Keratinocyte (primary cell): ENCODE results near the gene CMTM7. TPM values are rescaled to one million over a fixed set of nuclear protein-coding genes. Genes with fewer than 3 reads are reported as not detected.

Source experiments
- DNase-seq: peaks from one replicate; pipeline ENCODE4 v3.0.0-alpha.2; 2011; ENCODE audit warnings: low read depth, missing footprints, low spot score
- FAIRE-seq: peaks from 2 replicates; lab custom pipeline; 2011; peaks lifted over from hg19 to GRCh38; lab: Jason Lieb, UNC
- H2AFZ ChIP-seq: 2 replicates; pipeline ENCODE4 v1.6.0; 2012; ENCODE audit warnings: low read length, control low read depth, inconsistent platforms; ENCODE audit not compliant: control insufficient read depth
- H3K27ac ChIP-seq: 2 replicates; pipeline ENCODE4 v1.5.1; 2011; ENCODE audit warnings: low read length; ENCODE audit not compliant: control insufficient read depth, insufficient read depth
- H3K27me3 ChIP-seq: 3 replicates; pipeline ENCODE4 v1.6.0; 2011; ENCODE audit warnings: low read length; ENCODE audit not compliant: control insufficient read depth, insufficient read depth; ENCODE audit errors: extremely low read depth
- H3K36me3 ChIP-seq, 2 experiments: 2 replicates in 1 of 2; 3 replicates in 1 of 2; pipeline ENCODE4 v1.5.1; 2011; ENCODE audit warnings: low read length in 2 of 2, mild to moderate bottlenecking in 1 of 2; ENCODE audit not compliant: control insufficient read depth in 2 of 2, insufficient read depth in 2 of 2; ENCODE audit errors: extremely low read depth in 1 of 2
- H3K4me1 ChIP-seq: 3 replicates; pipeline ENCODE4 v1.5.1; 2011; ENCODE audit warnings: low read length; ENCODE audit not compliant: control insufficient read depth, insufficient read depth; ENCODE audit errors: extremely low read depth
- H3K4me2 ChIP-seq: 3 replicates; pipeline ENCODE4 v1.6.0; 2011; ENCODE audit warnings: low read depth, low read length; ENCODE audit not compliant: control insufficient read depth, insufficient read depth; ENCODE audit errors: extremely low read depth
- H3K4me3 ChIP-seq, 3 experiments: fragments of 200-600 bp in 1 of 3; sonication (generic) in 1 of 3; 2 replicates in 2 of 3; 3 replicates in 1 of 3; pipeline ENCODE4 v1.5.1; 2011 to 2016; ENCODE audit warnings: low read length in 3 of 3, mild to moderate bottlenecking in 3 of 3, control low read depth in 2 of 3, inconsistent platforms in 1 of 3, low read depth in 1 of 3, mixed read lengths in 1 of 3, mixed run types in 1 of 3, moderate library complexity in 1 of 3; ENCODE audit not compliant: control insufficient read depth in 2 of 3, insufficient read depth in 2 of 3; ENCODE audit errors: extremely low read depth in 1 of 3
- H3K79me2 ChIP-seq: 2 replicates; pipeline ENCODE4 v1.6.0; 2012; ENCODE audit warnings: low read length; ENCODE audit not compliant: control insufficient read depth, insufficient read depth
- H3K9ac ChIP-seq: 3 replicates; pipeline ENCODE4 v1.6.0; 2011; ENCODE audit warnings: low read length; ENCODE audit not compliant: control insufficient read depth, insufficient read depth; ENCODE audit errors: extremely low read depth
- H3K9me1 ChIP-seq: 3 replicates; pipeline ENCODE4 v1.6.0; 2011; ENCODE audit warnings: low read length; ENCODE audit not compliant: control insufficient read depth, insufficient read depth; ENCODE audit errors: extremely low read depth
- H3K9me3 ChIP-seq: 2 replicates; pipeline ENCODE4 v1.5.1; 2012; ENCODE audit warnings: low read depth, low read length; ENCODE audit not compliant: control insufficient read depth
- H4K20me1 ChIP-seq: 3 replicates; pipeline ENCODE4 v1.6.0; 2011; ENCODE audit warnings: low read length; ENCODE audit not compliant: control insufficient read depth, insufficient read depth; ENCODE audit errors: extremely low read depth
- CTCF ChIP-seq, 3 experiments: IDR thresholded peaks in 1 of 3; conservative IDR thresholded peaks in 1 of 3; optimal IDR thresholded peaks in 1 of 3; 2 replicates in 2 of 3; 3 replicates in 1 of 3; pipeline versions ENCODE3 to v1.5.1; 2011; ENCODE audit warnings: low read length in 3 of 3, mild to moderate bottlenecking in 3 of 3, moderate library complexity in 2 of 3, control low read depth in 1 of 3, inconsistent platforms in 1 of 3; ENCODE audit not compliant: insufficient read depth in 2 of 3; ENCODE audit errors: extremely low read depth in 1 of 3
- EZH2 ChIP-seq: IDR thresholded peaks from one replicate; pipeline ENCODE4 v1.6.1; 2012; ENCODE audit warnings: inconsistent platforms, mild to moderate bottlenecking, low read length, moderate library complexity
- dilution Hi-C: fragments of 300-500 bp; cut with MboI; formaldehyde crosslinking; loops from one replicate; pipeline ENCODE4 v1.7.0; 2020; ENCODE audit warnings: low sequenced_read_pairs; ENCODE audit not compliant: extremely low pct_ligation_motif_present
- polyA plus RNA-seq, 5 experiments: library from polyadenylated mRNA; depleted of rRNA in 3 of 5; stranded (reverse) in 3 of 5; stranded (forward) in 1 of 5; unstranded in 1 of 5; fragments of >200 nt; gene quantifications; 1 replicate in 1 of 5; 2 replicates in 3 of 5; 3 replicates in 1 of 5; pipeline versions ENCODE4 v1.2.1 to v1.2.3, GENCODE V29; 2011 to 2012; ENCODE audit warnings: missing spikeins in 2 of 5, low read depth in 1 of 5, low replicate concordance in 1 of 5

CMTM7 gene
- polyA plus RNA-seq, 1 donor (not counting 4 experiments of a cell fraction or from before 2014, with no cell fraction given): 47.2 TPM

- Histone ChIP-seq H3K27me3 (no peaks in the 10 kb centered on the region), H3K9ac (peak overlapping the region; percentile 63), H3K9me3 (no peaks in the 10 kb centered on the region), H3K9me1 (no peaks in the 10 kb centered on the region), H3K4me2 (peak overlapping the region; percentile 65), H3K4me1 (peaks cover 43% of the 10 kb centered on the region), H2AFZ (no peak overlapping the region), H3K4me3 (peak overlapping the region in 1 of 3 experiments; percentile 4), H3K36me3 (peaks cover 0 to 2% of the 10 kb centered on the region in 2 experiments), H3K79me2 (peaks cover 81% of the 10 kb centered on the region), H4K20me1 (no peaks in the 10 kb centered on the region), H3K27ac (peak overlapping the region; percentile 93)
- no peak for TF ChIP-seq EZH2
- TF ChIP-seq CTCF (optimal IDR thresholded peaks at IDR 0.05 in 1 of 3, IDR thresholded peaks at IDR 0.05 in 1 of 3, conservative IDR thresholded peaks at IDR 0.05 in 1 of 3; ENCODE audit: extremely low read depth in 1 of 3, insufficient read depth in 2 of 3, low read length in 3 of 3): peak; percentile 11 to 48 (median 34)
- FAIRE-seq (peak; percentile 95), DNase-seq (no peak)
- dilution Hi-C loops: no loop called here
Measured at GRCh38 chr3:32420126-32421038, 28.7 kb downstream of the CMTM7 start.

- H3K9ac ChIP-seq: peak overlapping the region; percentile 63
- H3K27ac ChIP-seq: peak overlapping the region; percentile 93
- H3K4me1 ChIP-seq: peaks cover 37% of the 10 kb centered on the region
- peaks cover 0 to 2% of the 10 kb centered on the region in 2 experiments for H3K36me3 ChIP-seq
- H3K27me3 ChIP-seq: no peaks in the 10 kb centered on the region
- no peaks in the 10 kb centered on the region for H3K9me3 ChIP-seq
- no peaks in the 10 kb centered on the region for H4K20me1 ChIP-seq
- no peak overlapping the region for H2AFZ ChIP-seq
- dilution Hi-C loops: no loop called here
- DNase-seq (no peak), FAIRE-seq (no peak)
- TF ChIP-seq CTCF (optimal IDR thresholded peaks at IDR 0.05 in 1 of 3, IDR thresholded peaks at IDR 0.05 in 1 of 3, conservative IDR thresholded peaks at IDR 0.05 in 1 of 3; ENCODE audit: extremely low read depth in 1 of 3, insufficient read depth in 2 of 3, low read length in 3 of 3): no peak
- no peak for TF ChIP-seq EZH2
- H3K9me1 ChIP-seq: no peaks in the 10 kb centered on the region
- no peak overlapping the region for H3K4me3 ChIP-seq
- H3K79me2 ChIP-seq: peaks cover 80% of the 10 kb centered on the region
- peak overlapping the region; percentile 65 for H3K4me2 ChIP-seq
Measured at GRCh38 chr3:32421185-32421584, 29.5 kb downstream of the CMTM7 start.
